SK-N-SH treated with all-trans-retinoic acid at 6 μM for 48 hours (cell line): ENCODE measurements around the gene KRTAP1-3.

Source experiments
- ARNTL ChIP-seq: fragments of 450-650 bp; formaldehyde crosslinking; IDR thresholded peaks from 2 replicates; pipeline ENCODE4 v1.5.0; 2020; ENCODE audit warnings: low read depth, mild to moderate bottlenecking, moderate library complexity, borderline replicate concordance
- CREB5 ChIP-seq: fragments of 250-450 bp; sonication (Bioruptor Pico); IDR thresholded peaks from 2 replicates; pipeline ENCODE4 v1.5.1; 2020; ENCODE audit warnings: low read depth, mild to moderate bottlenecking, moderate library complexity
- CSDC2 ChIP-seq: fragments of 250-450 bp; sonication (Bioruptor Pico); IDR thresholded peaks from 2 replicates; pipeline ENCODE4 v1.5.0; 2020; ENCODE audit warnings: mild to moderate bottlenecking, moderate library complexity
- CSRNP3 ChIP-seq: fragments of 250-450 bp; sonication (Bioruptor Pico); IDR thresholded peaks from 2 replicates; pipeline ENCODE4 v1.5.1; 2021; ENCODE audit warnings: mild to moderate bottlenecking, moderate library complexity
- GLIS3 ChIP-seq: fragments of 250-450 bp; sonication (Bioruptor Pico); IDR thresholded peaks from 2 replicates; pipeline ENCODE4 v1.5.0; 2020; ENCODE audit warnings: mild to moderate bottlenecking, moderate library complexity
- ISL1 ChIP-seq: fragments of 250-450 bp; sonication (Bioruptor Pico); IDR thresholded peaks from 2 replicates; pipeline ENCODE4 v2.1.2; 2022; ENCODE audit warnings: mild to moderate bottlenecking, moderate library complexity
- PATZ1 ChIP-seq: fragments of 250-450 bp; sonication (Bioruptor Pico); IDR thresholded peaks from 2 replicates; pipeline ENCODE4 v1.8.0; 2020; ENCODE audit warnings: mild to moderate bottlenecking, moderate library complexity, borderline replicate concordance
- RARB ChIP-seq: fragments of 250-450 bp; sonication (Bioruptor Pico); IDR thresholded peaks from 2 replicates; pipeline ENCODE4 v1.8.0; 2021; ENCODE audit warnings: mild to moderate bottlenecking, moderate library complexity
- TOX ChIP-seq: fragments of 250-450 bp; sonication (Bioruptor Pico); IDR thresholded peaks from 2 replicates; pipeline ENCODE4 v1.8.0; 2021; ENCODE audit warnings: mild to moderate bottlenecking, moderate library complexity, borderline replicate concordance
- TSHZ2 ChIP-seq: fragments of 250-450 bp; sonication (Bioruptor Pico); IDR thresholded peaks from 2 replicates; pipeline ENCODE4 v1.5.0; 2020; ENCODE audit warnings: mild to moderate bottlenecking, moderate library complexity
- ZFP3 ChIP-seq: fragments of 250-450 bp; sonication (Bioruptor Pico); IDR thresholded peaks from 2 replicates; pipeline ENCODE4 v1.5.0; 2020; ENCODE audit warnings: mild to moderate bottlenecking, moderate library complexity
- ZFP30 ChIP-seq: fragments of 450-650 bp; formaldehyde crosslinking; IDR thresholded peaks from 2 replicates; pipeline ENCODE4 v1.5.0; 2022; ENCODE audit warnings: mild to moderate bottlenecking, moderate library complexity
- ZNF565 ChIP-seq: fragments of 450-650 bp; formaldehyde crosslinking; conservative IDR thresholded peaks from 2 replicates; pipeline ENCODE4 v1.5.0; 2020; ENCODE audit warnings: low read depth, mild to moderate bottlenecking, moderate library complexity
- ZNF70 ChIP-seq: fragments of 450-650 bp; formaldehyde crosslinking; IDR thresholded peaks from 2 replicates; pipeline ENCODE4 v1.5.0; 2020; ENCODE audit warnings: mild to moderate bottlenecking, moderate library complexity

GRCh38 chr17:41073676-41074075, 39.0 kb upstream of the KRTAP1-3 start:
- TF ChIP-seq TOX (CRISPR knock-in tag): no peak
- no peak for TF ChIP-seq ZNF565 (CRISPR knock-in tag)
- no peak for TF ChIP-seq ZNF70 (CRISPR knock-in tag)
- TF ChIP-seq CSRNP3 (CRISPR knock-in tag): no peak
- TF ChIP-seq PATZ1 (CRISPR knock-in tag): no peak
- TF ChIP-seq ZFP3 (CRISPR knock-in tag): no peak
- TF ChIP-seq ZFP30: no peak
- no peak for TF ChIP-seq ARNTL (CRISPR knock-in tag)
- no peak for TF ChIP-seq CREB5 (CRISPR knock-in tag)
- TF ChIP-seq TSHZ2 (CRISPR knock-in tag): no peak
- TF ChIP-seq GLIS3: no peak
- TF ChIP-seq RARB (CRISPR knock-in tag): no peak
- TF ChIP-seq CSDC2 (CRISPR knock-in tag): no peak
- no peak for TF ChIP-seq ISL1 (CRISPR knock-in tag)
